Stimulated activated CD4-positive, alpha-beta T cell treated with anti-CD3 and anti-CD28 coated beads, Interleukin-15, amount 100 ng/mL, for 1 hour (primary cell): ENCODE results near the gene EGLN1.

Experiments used
- DNase-seq, 2 donors: peaks; one replicate each; pipeline ENCODE4 v3.0.0-alpha.2; 2020; ENCODE audit warnings: low read depth in 1 of 2, low spot score in 1 of 2

EGLN1 gene

DNA sequence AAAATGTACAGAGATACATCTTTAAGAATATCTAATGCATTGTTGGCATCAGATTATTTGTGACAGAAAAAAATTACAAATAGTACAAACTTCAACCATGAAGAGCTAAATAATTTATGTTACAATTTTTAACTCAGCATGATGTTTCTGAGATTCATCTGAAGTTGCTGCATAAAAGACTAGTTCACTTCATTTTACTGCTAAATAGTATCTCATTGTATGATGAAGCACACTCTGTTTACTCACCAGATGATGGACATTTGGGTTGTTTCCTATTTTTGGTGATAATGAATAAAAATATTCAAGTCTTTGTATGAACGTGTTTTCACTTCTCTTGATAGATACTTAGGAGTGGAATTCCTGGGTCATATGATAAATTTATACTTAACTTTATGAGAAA, 20.6 kb downstream of the EGLN1 start:
- no peak for DNase-seq

DNA sequence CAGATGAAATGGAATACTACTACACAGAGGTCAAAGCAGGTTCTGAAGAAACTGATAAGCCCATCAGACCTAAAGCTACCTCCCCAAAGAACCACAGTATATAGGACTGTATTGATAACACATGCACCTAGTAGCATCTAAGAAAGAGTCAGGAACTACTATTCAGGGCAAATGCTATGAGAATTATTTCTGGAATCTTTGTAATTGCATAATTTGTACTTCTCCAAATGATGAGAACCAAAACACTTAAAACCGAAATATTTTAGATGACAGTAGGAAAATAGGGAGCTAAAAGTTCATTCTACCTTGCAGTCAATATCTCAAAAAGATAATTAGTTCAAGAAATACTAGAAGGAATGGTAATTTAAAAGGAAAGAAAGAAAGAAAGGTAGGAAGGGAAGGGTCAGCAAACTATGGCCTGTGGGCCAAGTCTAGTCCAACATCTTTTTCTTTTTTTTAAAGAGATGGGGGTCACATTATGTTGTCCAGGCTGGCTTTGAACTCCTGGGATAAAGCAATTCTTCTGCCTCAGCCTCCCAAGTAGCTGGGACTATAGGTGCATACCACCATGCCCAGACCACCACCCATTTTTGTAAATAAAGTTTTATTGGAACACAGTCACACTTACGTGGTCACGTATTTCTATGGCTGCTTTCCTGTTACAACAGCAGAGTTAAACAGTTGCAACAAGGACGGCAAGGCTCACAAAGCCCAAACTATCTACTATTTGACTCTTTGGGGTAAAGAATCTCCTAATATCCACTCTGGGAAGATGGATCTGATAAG, 24.0 kb downstream of the EGLN1 start:
- DNase-seq = no peak

DNA sequence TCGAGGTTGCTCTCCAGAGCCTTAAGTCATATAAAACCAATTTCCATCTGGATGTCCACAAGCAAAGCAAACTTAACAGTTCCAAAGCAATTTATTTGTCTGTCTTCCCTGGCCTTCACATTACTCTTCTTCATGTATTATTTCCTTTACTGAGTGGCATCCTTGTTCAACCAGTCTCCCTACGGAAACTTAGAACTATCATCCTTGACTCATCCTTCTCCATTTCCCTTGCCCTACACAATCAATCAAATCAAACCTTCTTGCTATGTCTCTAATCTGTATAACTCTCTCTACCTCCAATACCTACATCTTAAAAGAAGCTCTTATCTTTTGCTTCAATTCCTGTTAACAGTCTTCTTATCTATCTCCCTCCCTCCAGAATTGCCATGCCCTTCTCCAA, 25.4 kb downstream of the EGLN1 start:
- no peak for DNase-seq

GRCh38 chr1:231395998-231396390, 26.1 kb downstream of the EGLN1 start:
- DNase-seq = no peak

DNA sequence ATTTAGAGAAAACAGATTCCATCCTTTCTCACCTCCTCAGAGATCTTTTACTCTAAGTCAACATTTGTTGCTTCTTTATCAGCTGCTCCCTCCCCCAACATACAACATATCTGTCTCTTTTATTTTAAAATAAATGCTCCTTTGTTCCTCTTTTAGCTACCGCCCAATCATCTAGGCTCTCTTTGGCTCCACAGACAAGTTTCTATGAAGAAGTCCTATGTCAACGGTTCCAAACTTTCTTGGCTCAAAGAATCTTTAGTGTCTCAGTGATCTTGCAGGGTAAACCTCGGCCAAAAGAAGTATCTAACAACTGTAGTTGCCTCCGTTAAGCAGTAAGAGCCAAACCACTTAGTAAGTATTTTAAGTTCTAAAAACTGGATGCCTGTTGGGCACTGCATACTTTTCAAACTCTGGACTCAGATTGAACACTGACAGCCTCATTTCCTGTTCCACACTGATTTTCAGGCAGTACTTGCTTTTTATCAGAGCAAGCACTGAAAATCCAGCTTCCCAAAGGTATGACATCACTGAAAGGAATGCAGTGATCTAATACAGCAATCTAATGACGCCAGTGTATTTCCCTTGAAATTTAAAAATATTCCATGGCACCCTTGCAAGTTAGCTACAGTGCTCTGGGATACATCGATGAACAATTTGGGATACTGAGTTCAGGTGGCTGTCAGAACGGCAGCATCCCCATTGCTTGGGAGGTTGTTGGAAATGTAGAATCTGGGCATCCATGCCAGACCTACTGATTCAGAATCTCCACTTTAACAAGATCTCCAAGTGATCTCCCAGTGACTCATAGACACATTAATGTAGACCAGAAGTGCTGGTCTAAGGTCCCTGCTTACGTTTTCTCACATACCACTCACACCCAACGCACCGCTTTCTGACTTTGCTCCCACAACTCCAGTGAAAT, 26.8 kb downstream of the EGLN1 start:
- DNase-seq = no peak

GRCh38 chr1:231393668-231394067, 28.4 kb downstream of the EGLN1 start:
- DNase-seq = no peak

- no peak for DNase-seq
Measured at GRCh38 chr1:231392389-231393131, 29.5 kb downstream of the EGLN1 start.

- DNase-seq = no peak
Measured at GRCh38 chr1:231390071-231390470, 32.0 kb downstream of the EGLN1 start.

- DNase-seq = no peak
Measured at GRCh38 chr1:231387770-231388669, 34.1 kb downstream of the EGLN1 start.

- DNase-seq = no peak
Measured at GRCh38 chr1:231386466-231386865, 35.6 kb downstream of the EGLN1 start.

DNA sequence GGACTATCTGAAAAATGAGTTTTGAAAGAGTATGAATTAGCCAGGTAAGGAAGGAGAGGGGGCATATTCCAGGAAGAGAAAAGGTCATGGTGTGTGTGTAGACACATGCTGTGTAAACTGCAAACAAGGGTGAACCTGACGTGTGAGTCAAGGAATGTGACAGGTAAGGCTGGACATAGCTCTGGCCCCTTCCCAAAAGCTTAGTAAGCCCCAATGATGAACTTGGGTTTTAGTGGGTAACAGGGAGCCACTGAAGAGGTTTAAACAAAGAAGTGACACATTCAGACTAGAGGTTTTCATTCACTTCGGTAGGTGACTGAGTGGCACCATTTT, 36.7 kb downstream of the EGLN1 start:
- DNase-seq = no peak

- no peak for DNase-seq
Measured at GRCh38 chr1:231384696-231385415, 37.2 kb downstream of the EGLN1 start.

- DNase-seq = no peak
Measured at GRCh38 chr1:231383159-231383860, 38.8 kb downstream of the EGLN1 start.

GRCh38 chr1:231382426-231382825, 39.7 kb downstream of the EGLN1 start:
- DNase-seq = no peak

DNA sequence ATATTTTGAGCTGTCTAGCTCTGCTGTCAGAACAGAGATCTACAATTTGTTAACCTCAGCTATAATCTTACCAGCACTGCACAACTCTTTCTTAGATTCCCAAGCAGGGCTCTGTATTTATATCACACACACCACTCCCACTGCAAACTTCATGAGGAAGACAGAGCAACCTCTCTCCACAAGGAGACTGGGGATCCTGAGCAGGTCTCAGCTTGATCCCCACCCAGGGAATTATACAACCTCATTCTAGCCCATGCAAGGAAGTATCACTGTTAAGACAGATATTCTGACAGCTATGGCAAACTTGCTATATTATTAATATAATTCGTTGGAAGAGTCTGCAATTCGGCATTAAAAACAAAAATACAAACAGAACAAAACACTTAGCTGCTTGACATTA, 40.4 kb downstream of the EGLN1 start:
- DNase-seq = no peak

DNA sequence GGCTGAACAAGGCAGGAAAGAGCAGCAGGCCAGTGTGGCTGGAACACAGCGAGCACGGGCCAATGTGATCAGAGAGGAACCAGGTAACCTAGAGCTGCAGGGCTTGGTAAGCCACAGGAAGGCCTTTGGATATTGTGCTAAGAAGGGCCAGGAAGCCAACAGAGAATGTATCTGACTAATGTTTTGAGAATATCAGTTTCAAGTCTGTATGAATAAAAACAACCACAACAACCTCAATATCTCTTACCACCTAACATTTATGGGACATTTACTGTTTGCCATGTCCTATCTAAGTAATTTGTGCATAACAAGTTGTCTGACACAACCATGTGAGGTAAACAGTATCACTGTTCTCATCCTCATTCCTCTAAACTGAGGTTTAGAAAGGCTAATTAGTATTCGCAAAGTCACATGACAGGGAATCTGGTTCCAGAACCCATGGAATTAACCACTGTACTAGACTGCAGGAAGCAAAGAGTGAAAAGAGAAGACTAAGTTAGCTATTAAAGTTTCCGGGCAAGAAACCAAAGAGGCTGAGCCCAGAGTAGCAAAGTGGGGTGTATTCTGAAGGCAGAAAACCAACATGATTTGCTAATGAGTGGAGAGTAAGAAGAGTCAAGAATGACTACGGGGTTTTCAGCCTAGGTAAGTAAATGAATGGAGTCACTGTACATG, 45.1 kb downstream of the EGLN1 start:
- DNase-seq = no peak

GRCh38 chr1:231376101-231376500, 46.0 kb downstream of the EGLN1 start:
- DNase-seq = no peak

GRCh38 chr1:231374394-231374793, 47.7 kb downstream of the EGLN1 start:
- DNase-seq = no peak

- no peak for DNase-seq
Measured at GRCh38 chr1:231372501-231372900, 49.6 kb downstream of the EGLN1 start.
